ENCODE results near the gene NDUFB1. TPM values are rescaled to one million over a fixed set of nuclear protein-coding genes. Genes with fewer than 3 reads are reported as not detected.
A peak's percentile ranks its signal among the peaks of the same experiment; 100 is the strongest.

NDUFB1 gene
- total RNA-seq, result 87.0 TPM

DNA sequence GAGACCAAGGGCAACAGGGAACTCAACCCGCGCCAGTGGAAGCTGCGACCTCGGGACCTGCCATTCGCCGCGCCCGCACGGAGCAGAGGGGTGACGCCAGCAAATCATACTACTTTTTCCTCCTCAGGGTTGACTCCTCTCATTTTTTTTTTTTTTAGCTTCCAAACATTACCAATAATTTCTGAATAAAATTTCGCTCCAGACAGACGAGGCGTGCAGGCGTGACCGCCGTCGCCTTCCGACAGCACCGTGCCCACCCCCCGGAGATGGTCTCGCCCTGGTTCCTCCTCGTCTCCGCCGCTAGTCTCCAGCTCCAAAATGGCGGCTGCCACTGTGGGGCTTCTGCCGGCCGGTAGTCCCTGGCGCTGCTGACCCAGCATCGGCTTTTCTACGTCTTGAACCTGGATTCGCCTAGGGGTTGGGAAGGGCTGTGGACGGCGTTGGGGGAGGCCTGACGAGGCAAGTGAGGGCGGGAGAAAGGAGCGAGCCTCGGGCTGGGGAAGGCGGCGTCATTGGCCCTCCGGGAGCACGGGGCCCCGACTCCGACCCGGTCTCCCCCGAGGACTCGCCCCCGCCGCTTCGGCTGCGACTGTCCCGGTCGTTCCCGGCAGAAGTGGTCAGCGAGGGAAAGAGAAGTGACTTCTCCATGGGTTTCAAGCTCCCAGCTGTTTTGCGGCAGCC lies at the start of gene NDUFB1, which contains the start of gene CPSF2:
NDUFB1 (minus strand) TSS at position 37 of the 681 bp plus-strand sequence. CDS start 4,069 bp downstream, outside the sequence.
CPSF2 (plus strand) TSS at position 300 of the 681 bp plus-strand sequence. CDS start 9,016 bp downstream, outside the sequence.
- DNase-seq (ENCODE audit: low spot score), result peak; percentile 85

- DNase-seq (ENCODE audit: low spot score), result no peak
These were observed 43.5 kb upstream of the NDUFB1 start for GRCh38 chr14:92164958-92165357.

DNA sequence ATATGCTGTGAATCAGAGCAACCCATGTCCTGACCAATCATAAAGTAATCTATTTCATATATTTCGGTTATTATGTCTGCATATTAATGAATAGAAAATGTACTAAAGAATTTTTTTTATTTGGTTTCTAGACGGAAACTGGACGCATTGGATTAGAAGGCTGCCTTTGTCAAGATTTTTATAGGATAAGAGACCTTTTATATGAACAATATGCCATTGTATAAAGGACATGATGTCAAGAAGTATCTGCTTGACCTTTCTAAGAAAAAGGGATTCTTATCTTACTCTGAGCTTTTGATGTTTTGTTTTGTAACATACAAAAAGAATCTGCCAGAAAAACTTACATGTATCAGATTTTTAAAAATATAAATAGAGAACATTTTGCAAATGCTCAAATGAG lies 40.0 kb upstream of the NDUFB1 start:
- no peak for DNase-seq (ENCODE audit: low spot score)

DNA sequence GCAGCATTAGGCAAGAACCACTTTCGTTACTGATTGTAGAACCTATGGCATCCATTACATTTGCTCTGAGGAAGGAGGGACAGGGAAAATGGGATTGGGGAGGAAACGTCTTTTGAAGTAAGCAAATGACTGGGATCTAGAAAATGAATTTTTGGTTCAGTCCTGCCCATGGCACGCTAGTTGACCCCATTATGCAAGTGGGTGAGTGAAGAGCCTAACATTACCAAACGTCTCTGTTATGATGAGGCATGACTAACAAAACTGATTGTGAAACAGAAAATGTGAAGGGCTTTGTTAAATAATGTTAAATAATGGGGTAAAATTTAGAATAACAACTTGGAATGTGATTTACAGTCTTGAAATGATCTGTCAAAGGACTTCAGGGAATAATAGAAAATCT lies 39.1 kb upstream of the NDUFB1 start:
- no peak for DNase-seq (ENCODE audit: low spot score)

DNA sequence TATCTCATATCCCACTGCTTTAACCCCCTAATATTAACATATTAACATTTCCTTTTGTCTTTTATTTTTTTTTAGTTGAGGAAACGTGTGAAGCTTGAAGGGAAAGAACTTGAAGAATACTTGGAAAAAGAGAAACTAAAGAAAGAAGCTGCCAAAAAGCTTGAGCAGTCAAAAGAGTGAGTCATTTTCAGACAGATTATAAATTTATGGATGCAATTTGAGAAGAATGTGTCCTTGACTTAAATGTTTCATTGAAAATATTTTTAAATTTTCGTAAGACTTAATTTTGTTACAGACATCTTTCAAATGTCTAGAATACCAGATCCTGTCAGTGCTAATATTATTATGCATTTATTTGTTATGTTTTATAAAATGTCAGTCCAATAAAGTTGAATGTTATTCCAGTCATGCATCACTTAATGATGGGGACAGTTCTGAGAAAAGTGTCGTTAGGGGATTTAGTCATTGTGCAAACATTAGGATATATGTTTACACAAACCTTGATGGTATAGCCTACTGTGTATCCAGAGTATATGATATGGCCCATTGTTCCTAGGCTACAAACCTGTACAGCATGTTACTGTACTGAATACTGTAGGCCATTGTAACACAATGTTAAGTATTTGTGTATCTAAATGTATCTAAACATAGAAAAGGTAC lies 32.9 kb upstream of the NDUFB1 start:
- DNase-seq (ENCODE audit: low spot score), result no peak

GRCh38 chr14:92153581-92153980 lies 32.1 kb upstream of the NDUFB1 start:
- no peak for DNase-seq (ENCODE audit: low spot score)

GRCh38 chr14:92144708-92145107 lies 23.2 kb upstream of the NDUFB1 start:
- DNase-seq (ENCODE audit: low spot score), result no peak

- DNase-seq (ENCODE audit: low spot score), result no peak
These were observed 22.5 kb upstream of the NDUFB1 start for GRCh38 chr14:92143962-92144361.

GRCh38 chr14:92143309-92143708 lies 21.8 kb upstream of the NDUFB1 start:
- no peak for DNase-seq (ENCODE audit: low spot score)

DNA sequence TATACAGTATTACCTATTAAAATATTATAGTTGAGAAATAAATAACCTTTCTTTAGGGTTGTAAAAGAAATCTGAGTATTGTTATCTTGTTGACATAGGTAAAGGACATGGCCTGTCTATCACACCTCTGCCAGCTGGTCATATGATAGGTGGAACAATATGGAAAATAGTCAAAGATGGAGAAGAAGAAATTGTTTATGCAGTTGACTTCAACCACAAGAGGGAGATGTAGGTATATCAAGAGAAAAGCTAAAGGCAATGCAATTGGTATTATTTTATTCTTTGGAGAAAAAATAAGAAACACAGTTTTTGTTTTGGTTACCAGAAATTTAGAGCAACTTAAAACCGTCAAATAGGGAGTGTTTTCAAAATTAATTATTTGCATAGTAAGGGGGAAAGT lies 13.8 kb upstream of the NDUFB1 start:
- no peak for DNase-seq (ENCODE audit: low spot score)

DNA sequence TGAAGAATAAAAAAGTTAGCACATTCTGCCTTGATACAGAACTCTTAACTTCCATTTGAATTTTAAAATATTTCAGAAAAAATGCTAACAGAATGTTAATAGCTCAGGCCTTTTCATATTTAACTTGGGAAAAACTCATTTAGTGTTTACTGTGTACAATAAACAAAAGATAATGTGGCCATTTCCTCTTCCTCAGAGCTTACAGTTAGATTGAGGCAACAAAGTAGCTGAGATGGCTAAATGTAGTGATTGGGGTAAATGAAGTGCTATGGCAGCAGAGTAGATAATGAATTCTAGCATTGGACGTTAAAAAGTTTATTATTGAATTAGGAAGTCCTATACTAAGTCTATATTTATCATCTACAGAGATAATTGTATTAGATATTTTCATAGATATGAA lies 12.9 kb upstream of the NDUFB1 start:
- DNase-seq (ENCODE audit: low spot score), result no peak

GRCh38 chr14:92122761-92123160 lies 1.3 kb upstream of the NDUFB1 start:
- DNase-seq (ENCODE audit: low spot score), result no peak

GRCh38 chr14:92122351-92122677 lies 808 bp upstream of the NDUFB1 start:
- no peak for DNase-seq (ENCODE audit: low spot score)

DNA sequence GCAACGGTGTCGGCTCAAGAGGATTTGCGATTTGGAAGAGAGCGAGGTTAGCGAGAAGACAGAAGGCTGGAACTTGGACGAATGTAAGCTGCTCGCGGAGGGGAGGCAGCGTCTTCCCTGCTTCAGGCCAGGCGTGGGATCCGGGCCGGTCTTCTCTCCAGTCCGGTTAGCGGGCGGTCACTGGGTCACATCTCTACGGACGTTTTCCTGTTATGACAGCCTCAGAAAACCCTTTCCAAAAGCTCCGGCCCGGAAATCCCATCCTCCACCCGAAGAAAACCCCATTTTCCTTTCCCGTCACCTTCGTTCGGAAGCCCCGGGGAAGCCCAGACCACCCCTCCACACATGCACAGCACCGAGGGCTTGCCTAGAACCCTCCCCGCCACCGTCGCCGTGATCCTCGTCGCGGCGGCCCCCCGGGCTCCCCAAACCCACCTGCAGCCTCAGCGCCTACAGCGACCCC lies 268 bp downstream of the NDUFB1 start:
- no peak for DNase-seq (ENCODE audit: low spot score)

GRCh38 chr14:92109490-92109889 lies 12.0 kb downstream of the NDUFB1 start:
- DNase-seq (ENCODE audit: low spot score), result no peak

DNA sequence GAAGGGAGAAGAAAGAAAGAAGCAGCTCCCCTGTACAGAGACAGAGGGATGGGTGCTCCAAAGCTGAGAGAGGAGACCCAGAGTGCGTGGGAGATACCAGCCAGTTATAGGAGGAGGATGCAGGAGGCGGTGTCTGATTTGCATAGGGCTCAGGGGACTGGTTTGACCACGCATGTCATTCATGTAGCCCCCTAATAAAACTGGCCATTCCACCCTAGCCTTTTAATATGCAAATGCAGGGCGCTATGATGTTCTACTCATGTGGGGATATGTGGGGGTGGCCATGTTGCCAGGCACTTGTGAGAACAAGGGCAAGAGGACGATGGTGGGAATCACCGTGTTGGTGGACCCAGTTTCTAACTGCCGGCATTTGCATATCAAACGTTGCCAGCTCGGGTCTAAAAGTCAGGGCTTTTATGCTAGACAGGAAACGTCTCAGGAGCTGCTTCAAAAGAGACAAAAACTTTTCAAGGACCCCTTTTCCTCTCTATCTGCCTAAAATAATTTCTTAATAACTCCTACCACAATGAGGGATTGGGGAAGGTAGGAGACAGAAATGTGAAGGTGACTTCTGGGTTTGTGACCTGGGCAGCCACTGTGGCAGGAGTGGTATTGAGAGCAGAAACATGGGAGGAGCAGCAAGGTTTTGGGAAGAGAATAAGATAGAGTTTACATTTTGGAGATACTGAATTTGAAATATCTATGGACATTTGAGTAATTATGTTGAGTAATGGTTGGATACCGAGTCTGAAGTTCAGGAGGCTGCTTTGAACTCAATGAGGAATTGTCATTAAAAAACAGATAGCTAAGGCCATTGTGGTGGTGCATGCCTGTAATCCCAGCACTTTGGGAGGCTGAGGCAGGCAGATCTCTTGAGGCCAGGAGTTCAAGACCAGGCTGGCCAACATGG lies 12.9 kb downstream of the NDUFB1 start:
- no peak for DNase-seq (ENCODE audit: low spot score)

- peak; percentile 97 for DNase-seq (ENCODE audit: low spot score)
These were observed 15.2 kb downstream of the NDUFB1 start, which contains the start of gene ATXN3 for GRCh38 chr14:92106143-92106926. ATXN3 (minus strand) TSS chr14:92106582; CDS start chr14:92106552, 30 bp downstream.

DNA sequence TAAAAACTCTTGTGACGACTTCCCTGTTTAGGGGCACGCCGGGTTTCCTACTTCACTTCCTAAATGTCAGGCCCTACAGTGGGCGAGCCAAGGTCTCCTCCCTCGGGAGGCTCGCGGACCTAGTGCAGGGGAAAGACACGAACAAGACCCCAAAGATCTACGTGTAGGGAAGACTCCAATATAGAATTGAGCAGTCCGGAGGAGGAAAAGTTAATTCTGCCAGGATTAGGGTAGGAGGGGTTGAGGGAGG lies 15.7 kb downstream of the NDUFB1 start:
- DNase-seq (ENCODE audit: low spot score), result peak; percentile 54

DNA sequence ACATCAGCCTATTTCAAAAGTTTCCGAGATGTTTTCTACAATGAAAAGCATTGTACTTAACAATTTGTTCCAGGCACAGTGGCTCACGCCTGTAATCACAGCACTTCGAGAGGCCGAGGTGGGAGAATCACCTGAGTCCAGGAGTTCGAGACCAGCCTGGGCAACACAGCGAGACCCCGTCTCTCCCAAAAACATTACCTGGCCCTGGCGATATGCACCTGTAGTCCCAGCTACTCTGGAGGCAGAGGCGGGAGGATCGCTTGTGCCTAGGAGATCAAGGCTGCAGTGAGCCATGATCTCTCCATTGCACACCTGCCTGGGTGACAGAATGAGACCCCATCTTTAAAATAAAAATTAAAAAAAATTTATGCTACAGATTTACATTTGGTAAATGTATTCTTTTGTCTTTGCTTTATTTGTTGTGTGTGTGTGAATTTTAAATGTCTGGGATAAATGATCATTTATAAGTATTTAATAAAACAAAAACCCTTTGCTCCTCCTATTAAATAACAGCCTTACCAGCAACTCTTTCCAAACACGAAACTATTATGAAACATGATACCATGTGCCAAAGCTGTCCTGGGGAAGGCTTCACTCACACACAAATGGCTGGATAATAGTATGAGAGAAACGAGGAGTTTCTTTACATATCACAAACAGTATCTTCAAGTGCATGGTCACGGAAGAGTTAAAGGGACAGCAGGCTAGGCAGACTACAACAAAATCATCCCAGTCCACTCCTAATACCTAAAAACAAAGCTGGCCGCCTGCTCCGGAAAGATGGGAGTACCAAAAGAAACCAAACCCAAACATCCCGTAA lies 16.2 kb downstream of the NDUFB1 start:
- no peak for DNase-seq (ENCODE audit: low spot score)

DNA sequence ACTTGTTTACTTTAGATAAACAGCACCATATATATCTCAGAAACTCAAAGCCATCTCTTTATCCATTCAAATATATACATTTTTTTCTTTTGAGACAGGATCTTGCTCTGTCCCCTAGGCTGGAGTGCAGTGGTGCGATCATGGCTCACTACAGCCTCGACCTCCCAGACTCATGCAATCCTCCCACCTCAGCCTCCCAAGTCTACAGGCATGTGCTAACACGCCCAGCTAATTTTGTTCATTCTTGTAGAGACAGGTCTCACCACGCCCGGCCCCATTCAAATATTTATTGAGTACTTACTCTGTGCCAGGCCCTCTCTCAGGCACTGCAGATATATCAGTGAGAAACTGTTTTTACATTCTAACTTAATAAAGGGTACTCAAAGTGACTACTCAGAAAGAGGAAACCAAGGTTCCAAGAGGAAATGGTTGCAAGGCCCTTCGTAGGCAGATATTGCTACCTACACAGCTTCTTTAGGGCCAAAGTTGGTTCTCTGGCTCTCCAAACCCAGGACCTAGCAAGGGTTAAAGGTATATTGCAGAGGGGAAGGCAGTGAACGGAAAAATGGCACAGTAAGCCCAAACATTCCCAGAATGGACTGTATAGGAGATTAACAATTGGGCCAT lies 18.0 kb downstream of the NDUFB1 start:
- no peak for DNase-seq (ENCODE audit: low spot score)
